22Rv1 (cell line): ENCODE results near the gene TMEM174.
A peak's percentile ranks its signal among the peaks of the same experiment; 100 is the strongest.

Experiments used
- CTCF ChIP-seq: fragments of 450-650 bp; IDR thresholded peaks from 2 replicates; pipeline ENCODE4 v1.5.1; 2017; ENCODE audit warnings: mild to moderate bottlenecking
- ZFX ChIP-seq: fragments of 450-650 bp; IDR thresholded peaks from 2 replicates; pipeline ENCODE4 v1.6.1; 2017; ENCODE audit warnings: antibody characterized with exemption, borderline replicate concordance

DNA sequence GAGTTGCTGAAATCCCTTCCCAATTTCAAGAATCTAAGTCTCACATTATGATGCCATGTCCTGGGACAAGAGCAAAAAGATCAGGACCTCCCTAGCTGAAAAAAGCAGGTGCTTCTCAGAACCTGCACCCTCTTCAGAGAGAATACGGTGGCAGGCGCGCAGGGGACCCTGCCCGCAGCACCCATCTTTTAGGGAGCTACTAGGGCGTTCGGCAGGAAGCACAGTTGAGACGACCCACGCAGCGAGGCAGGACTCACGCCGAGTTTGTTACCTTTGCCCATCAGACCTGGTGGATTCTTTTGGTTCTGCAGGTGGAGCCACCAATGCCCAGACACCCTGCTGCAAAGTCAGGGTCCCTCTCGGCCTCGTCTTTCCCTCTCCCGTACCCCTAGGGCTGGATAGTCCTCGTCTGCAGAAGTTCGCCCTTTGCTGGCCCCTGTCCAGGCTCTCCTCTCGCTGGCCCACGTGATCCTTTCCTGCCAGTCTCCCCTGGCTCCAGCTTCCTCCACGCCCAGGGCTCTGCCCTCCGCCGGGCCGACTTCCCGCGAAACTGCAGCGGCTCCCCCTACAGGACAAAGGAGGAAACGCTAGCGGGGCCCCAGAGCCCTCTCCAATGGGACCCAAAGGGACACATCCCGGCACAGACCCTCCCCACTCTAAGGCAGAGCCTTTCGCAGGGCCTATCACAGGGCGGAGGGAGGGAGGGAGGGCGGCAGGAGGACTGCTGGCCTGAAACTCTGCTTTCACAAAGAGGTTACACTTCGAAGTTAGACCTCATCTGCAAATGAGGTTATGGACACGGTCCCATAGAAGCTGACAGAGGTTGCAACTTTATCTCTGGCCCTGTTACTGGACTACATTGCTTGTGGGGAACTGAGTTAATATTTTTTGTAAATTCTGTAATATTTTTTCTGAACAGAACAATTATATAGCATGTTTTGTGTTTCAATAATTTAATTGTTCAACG is 28.8 kb downstream of the TMEM174 start:
- peak; percentile 95 for TF ChIP-seq CTCF
- no peak for TF ChIP-seq ZFX
